Ramos (cell line): Measurements from ENCODE around the gene GLUD1.
"Not testable (repeated sequence)": the region's sequence is repeated elsewhere in the genome, so short reads cannot be mapped to it uniquely, and the experiment has no call there.

Source experiments
- in situ Hi-C: fragments of 300-500 bp; cut with MboI; formaldehyde crosslinking; loops from one replicate; pipeline ENCODE4 v1.14.3; 2022; ENCODE audit warnings: low sequenced_read_pairs; ENCODE audit not compliant: unreplicated experiment

Gene GLUD1

DNA sequence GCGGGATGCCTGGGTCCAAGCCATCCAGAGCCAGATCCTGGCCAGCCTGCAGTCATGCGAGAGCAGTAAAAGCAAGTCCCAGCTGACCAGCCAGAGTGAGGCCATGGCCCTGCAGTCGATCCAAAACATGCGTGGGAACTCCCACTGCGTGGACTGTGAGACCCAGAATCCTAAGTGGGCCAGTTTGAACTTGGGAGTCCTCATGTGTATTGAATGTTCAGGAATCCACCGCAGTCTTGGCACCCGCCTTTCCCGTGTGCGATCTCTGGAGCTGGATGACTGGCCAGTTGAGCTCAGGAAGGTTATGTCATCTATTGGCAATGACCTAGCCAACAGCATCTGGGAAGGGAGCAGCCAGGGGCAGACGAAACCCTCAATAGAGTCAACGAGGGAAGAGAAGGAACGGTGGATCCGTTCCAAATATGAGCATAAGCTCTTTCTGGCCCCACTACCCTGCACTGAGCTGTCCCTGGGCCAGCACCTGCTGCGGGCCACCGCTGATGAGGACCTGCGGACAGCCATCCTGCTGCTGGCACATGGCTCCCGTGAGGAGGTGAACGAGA lies 85.4 kb downstream of the GLUD1 start:
- in situ Hi-C loops = not testable (repeated sequence)

DNA sequence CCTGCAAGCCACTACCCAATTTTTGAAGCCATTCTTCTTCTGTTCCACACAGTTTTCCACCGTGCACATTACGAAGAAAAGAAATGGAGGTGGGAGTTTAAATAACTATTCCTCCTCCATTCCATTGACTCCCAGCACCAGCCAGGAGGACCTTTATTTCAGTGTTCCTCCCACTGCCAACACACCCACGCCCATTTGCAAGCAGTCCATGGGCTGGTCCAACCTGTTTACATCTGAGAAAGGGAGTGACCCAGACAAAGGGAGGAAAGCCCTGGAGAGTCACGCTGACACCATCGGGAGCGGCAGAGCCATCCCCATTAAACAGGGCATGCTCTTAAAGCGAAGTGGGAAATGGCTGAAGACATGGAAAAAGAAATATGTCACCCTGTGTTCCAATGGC lies 86.3 kb downstream of the GLUD1 start:
- in situ Hi-C loops = not testable (repeated sequence)

DNA sequence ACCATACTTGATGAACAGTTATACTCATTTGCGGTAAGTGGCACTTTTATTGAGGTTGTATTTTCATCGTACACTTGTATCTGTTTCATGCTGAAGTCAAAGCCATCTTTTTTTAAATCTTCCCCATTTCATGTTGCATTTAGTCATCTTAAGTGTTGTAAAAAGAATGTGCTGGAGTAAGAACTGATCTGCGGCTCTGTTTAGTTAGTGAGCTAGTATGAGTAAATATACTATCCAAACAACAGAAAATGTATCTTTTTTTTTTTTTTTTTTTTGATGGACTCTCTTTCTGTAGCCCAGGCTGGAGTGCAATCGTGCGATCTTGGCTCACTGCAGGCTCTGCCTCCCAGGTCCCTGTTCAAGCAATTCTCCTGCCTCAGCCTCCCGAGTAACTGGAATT lies 87.0 kb downstream of the GLUD1 start:
- in situ Hi-C loops = not testable (repeated sequence)

DNA sequence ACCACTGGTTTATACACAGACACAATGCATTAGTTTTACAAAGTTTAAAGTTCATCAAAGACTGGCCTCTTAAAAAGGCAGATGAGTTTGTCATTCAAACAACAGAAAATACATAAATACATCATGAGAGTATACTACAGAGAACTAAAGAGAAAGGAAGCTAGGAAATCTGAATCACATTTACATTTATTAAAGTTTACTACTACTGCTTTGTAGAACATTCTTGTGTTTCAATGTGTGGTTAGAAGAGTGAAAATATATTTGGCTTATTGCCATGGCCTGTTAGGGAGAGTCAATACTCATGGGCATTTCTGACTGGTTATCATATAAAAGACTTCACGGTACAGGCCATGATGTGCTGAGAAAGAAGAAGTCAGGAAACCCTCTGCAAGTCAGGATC lies 87.5 kb downstream of the GLUD1 start:
- in situ Hi-C loops = not testable (repeated sequence)

DNA sequence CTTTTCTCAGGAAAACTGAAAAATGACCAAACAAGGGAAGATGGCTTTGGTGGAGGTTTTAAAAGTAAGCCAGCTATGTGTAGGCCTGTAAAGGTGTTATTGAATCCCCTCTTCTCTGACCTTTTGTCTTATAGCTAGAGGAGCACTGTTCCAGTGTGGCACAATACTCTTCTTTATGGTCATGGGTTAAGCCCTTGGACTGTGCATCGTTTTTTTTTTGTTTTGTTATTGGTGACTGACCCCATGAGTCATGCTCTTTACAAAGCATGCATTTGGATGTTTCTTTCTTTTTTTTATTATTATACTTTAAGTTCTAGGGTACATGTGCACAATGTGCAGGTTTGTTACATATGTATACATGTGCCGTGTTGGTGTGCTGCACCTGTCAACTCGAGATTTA lies 94.2 kb downstream of the GLUD1 start:
- in situ Hi-C loops = no loop called here
